Common myeloid progenitor, CD34-positive (primary cell): ENCODE measurements around the gene PORCN.
"Not testable (repeated sequence)": the region's sequence is repeated elsewhere in the genome, so short reads cannot be mapped to it uniquely, and the experiment has no call there.

ENCODE experiments used
- CTCF ChIA-PET: fragments of 350-600 bp; sonication (Branson Sonifier 250); formaldehyde crosslinking; loops from one replicate; lab custom pipeline; 2021; ENCODE audit warnings: antibody characterized with exemption; lab: Charles Lee
- POLR2A ChIA-PET: fragments of 350-600 bp; sonication (Branson Sonifier 250); formaldehyde crosslinking; loops from one replicate; lab custom pipeline; 2021; ENCODE audit warnings: antibody characterized with exemption; lab: Charles Lee
- DNase-seq, 3 donors: peaks; one replicate each; pipeline versions ENCODE4 v3.0.0 to v3.0.0-alpha.2; 2013
- H3K27ac ChIP-seq, 2 experiments: 1 replicate in 1 of 2; 2 replicates in 1 of 2; pipeline ENCODE4 v1.7.0; 2013; ENCODE audit warnings: inconsistent platforms in 2 of 2, low read length in 2 of 2, mild to moderate bottlenecking in 2 of 2, low read depth in 1 of 2, moderate library complexity in 1 of 2; ENCODE audit not compliant: severe bottlenecking in 2 of 2, insufficient read depth in 1 of 2, poor library complexity in 1 of 2
- H3K27me3 ChIP-seq, 5 experiments: replicated peaks in 2 of 5; 1 replicate in 3 of 5; 2 replicates in 2 of 5; pipeline versions ENCODE4 v1.6.1 to v1.7.0; 2013; ENCODE audit warnings: low read length in 4 of 5, mild to moderate bottlenecking in 2 of 5, moderate library complexity in 2 of 5, inconsistent platforms in 1 of 5; ENCODE audit not compliant: insufficient read depth in 5 of 5, control insufficient read depth in 4 of 5
- H3K36me3 ChIP-seq, 4 experiments: 1 replicate in 2 of 4; 2 replicates in 2 of 4; pipeline versions ENCODE4 v1.6.1 to v1.7.0; 2013; ENCODE audit warnings: low read length in 3 of 4, control low read depth in 1 of 4, mild to moderate bottlenecking in 1 of 4; ENCODE audit not compliant: control insufficient read depth in 4 of 4, insufficient read depth in 4 of 4
- H3K4me1 ChIP-seq, 4 experiments: 1 replicate in 3 of 4; 2 replicates in 1 of 4; pipeline versions ENCODE4 v1.6.1 to v1.7.1; 2013; ENCODE audit warnings: low read length in 3 of 4, mild to moderate bottlenecking in 3 of 4, control low read depth in 1 of 4, inconsistent platforms in 1 of 4, moderate library complexity in 1 of 4; ENCODE audit not compliant: control insufficient read depth in 4 of 4, insufficient read depth in 4 of 4; ENCODE audit errors: control extremely low read depth in 1 of 4
- H3K4me3 ChIP-seq, 7 experiments: 1 replicate in 4 of 7; 2 replicates in 3 of 7; pipeline versions ENCODE4 v1.5.1 to v1.7.0; 2013; ENCODE audit warnings: mild to moderate bottlenecking in 7 of 7, low read length in 6 of 7, moderate library complexity in 6 of 7, inconsistent platforms in 2 of 7, low read depth in 2 of 7, control low read depth in 1 of 7; ENCODE audit not compliant: insufficient read depth in 4 of 7, control insufficient read depth in 1 of 7; ENCODE audit errors: extremely low read depth in 1 of 7
- H3K9me3 ChIP-seq, 5 experiments: 1 replicate in 4 of 5; 2 replicates in 1 of 5; pipeline versions ENCODE4 v1.6.1 to v1.7.1; 2013; ENCODE audit warnings: low read length in 4 of 5, mild to moderate bottlenecking in 2 of 5, inconsistent platforms in 1 of 5, low read depth in 1 of 5, moderate library complexity in 1 of 5; ENCODE audit not compliant: control insufficient read depth in 4 of 5, insufficient read depth in 2 of 5; ENCODE audit errors: control extremely low read depth in 1 of 5
- WGBS: methylation state at CpG from one replicate; pipeline ENCODE4 v1.1.5; 2013; ENCODE audit not compliant: insufficient coverage; 5-methylcytosine and 5-hydroxymethylcytosine counted together

Gene PORCN

GRCh38 chrX:48541140-48541814 lies 32.5 kb downstream of the PORCN start:
- ChIA-PET CTCF (no interaction called here), POLR2A (interaction anchor here (0.6 kb wide), 2 partner anchors 9 to 11 kb away, joined by 4 read pairs; no protein-coding TSS in a partner anchor)
- Histone ChIP-seq H3K4me3 (no peak overlapping the region), H3K9me3 (no peaks in the 10 kb centered on the region), H3K4me1 (peaks cover 3 to 16% (median 5%) of the 10 kb centered on the region in 4 experiments), H3K27ac (no peak overlapping the region), H3K36me3 (peaks cover 2 to 12% (median 5%) of the 10 kb centered on the region in 4 experiments), H3K27me3 (no peaks in the 10 kb centered on the region)
- 100% methylated on average over 2 of the region's 10 CpGs for WGBS
- no peak for DNase-seq

- DNase-seq: no peak
- CTCF ChIA-PET: interaction anchor here (2.1 kb wide), 1 partner anchor 9 kb away, joined by 7 read pairs; the partner anchor contains the start of gene TBC1D25
- H3K27ac ChIP-seq: no peak overlapping the region
- H3K4me1 ChIP-seq: peaks cover 0 to 2% (median 0%) of the 10 kb centered on the region in 4 experiments
- 93% methylated on average over 3 of the region's 3 CpGs for WGBS
- peaks cover 6 to 16% (median 7%) of the 10 kb centered on the region in 4 experiments for H3K36me3 ChIP-seq
- no peak overlapping the region for H3K4me3 ChIP-seq
- no peaks in the 10 kb centered on the region for H3K27me3 ChIP-seq
- H3K9me3 ChIP-seq: no peaks in the 10 kb centered on the region
- POLR2A ChIA-PET: no interaction called here
Measured at GRCh38 chrX:48548871-48549270, 40.1 kb downstream of the PORCN start.

DNA sequence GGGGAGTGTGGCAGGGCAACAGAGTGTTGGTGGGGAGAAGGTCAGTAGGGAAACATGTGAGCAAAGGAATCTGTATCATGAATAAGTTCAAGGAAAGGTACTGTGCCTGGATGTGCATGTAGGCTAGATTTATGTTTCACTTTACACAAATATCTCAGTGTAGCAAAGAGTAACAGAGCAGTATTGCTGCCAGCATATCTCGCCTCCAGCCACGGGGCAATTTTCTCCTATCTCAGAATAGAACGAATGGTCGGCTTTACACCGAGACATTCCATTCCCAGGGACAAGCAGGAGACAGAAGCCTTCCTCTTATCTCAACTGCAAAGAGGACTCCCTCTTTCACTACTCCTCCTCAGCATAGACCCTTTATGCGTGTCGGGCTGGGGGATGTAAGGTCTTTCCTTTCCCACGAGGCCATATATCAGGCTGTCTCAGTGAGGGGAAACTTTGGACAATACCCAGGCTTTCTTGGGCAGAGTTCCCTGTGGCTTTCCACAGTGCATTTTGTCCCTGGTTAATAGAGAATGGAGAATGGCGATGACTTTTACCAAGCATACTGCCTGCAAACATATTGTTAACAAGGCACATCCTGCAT lies 47.0 kb downstream of the PORCN start:
- POLR2A ChIA-PET, CTCF ChIA-PET, DNase-seq, H3K4me3 ChIP-seq, H3K4me1 ChIP-seq, H3K9me3 ChIP-seq, H3K27me3 ChIP-seq, H3K27ac ChIP-seq: not testable (repeated sequence)
- H3K36me3 ChIP-seq: peaks cover 3 to 35% (median 19%) of the 10 kb centered on the region in 4 experiments
- 87% methylated on average over 8 of the region's 9 CpGs for WGBS

- no peaks in the 10 kb centered on the region for H3K9me3 ChIP-seq
- ChIA-PET POLR2A (no interaction called here), CTCF (no interaction called here)
- 89% methylated on average over 1 of the region's 4 CpGs for WGBS
- DNase-seq: no peak
- H3K27ac ChIP-seq: no peak overlapping the region
- H3K36me3 ChIP-seq: peaks cover 5 to 41% (median 25%) of the 10 kb centered on the region in 4 experiments
- H3K27me3 ChIP-seq: no peaks in the 10 kb centered on the region
- H3K4me3 ChIP-seq: no peak overlapping the region
- no peaks in the 10 kb centered on the region for H3K4me1 ChIP-seq
Measured at GRCh38 chrX:48558271-48558670, 49.5 kb downstream of the PORCN start.

GRCh38 chrX:48559636-48560035 lies 50.8 kb downstream of the PORCN start:
- ChIA-PET CTCF (no interaction called here), POLR2A (no interaction called here)
- Histone ChIP-seq H3K9me3 (no peaks in the 10 kb centered on the region), H3K36me3 (peaks cover 5 to 45% (median 25%) of the 10 kb centered on the region in 4 experiments), H3K27ac (no peak overlapping the region), H3K4me1 (no peaks in the 10 kb centered on the region), H3K4me3 (no peak overlapping the region), H3K27me3 (no peaks in the 10 kb centered on the region)
- no peak for DNase-seq
- WGBS: 95% methylated on average over 21 of the region's 24 CpGs

GRCh38 chrX:48560056-48560455 lies 51.3 kb downstream of the PORCN start:
- H3K27me3 ChIP-seq: no peaks in the 10 kb centered on the region
- no peaks in the 10 kb centered on the region for H3K4me1 ChIP-seq
- no peak overlapping the region for H3K4me3 ChIP-seq
- ChIA-PET CTCF (no interaction called here), POLR2A (no interaction called here)
- H3K36me3 ChIP-seq: peaks cover 5 to 42% (median 23%) of the 10 kb centered on the region in 4 experiments
- DNase-seq: no peak
- H3K27ac ChIP-seq: no peak overlapping the region
- 97% methylated on average over 14 of the region's 14 CpGs for WGBS
- H3K9me3 ChIP-seq: no peaks in the 10 kb centered on the region

- CTCF ChIA-PET: no interaction called here
- Histone ChIP-seq H3K4me1 (no peaks in the 10 kb centered on the region), H3K27me3 (no peaks in the 10 kb centered on the region), H3K9me3 (no peaks in the 10 kb centered on the region), H3K4me3 (no peak overlapping the region), H3K27ac (no peak overlapping the region), H3K36me3 (peaks cover 5 to 39% (median 21%) of the 10 kb centered on the region in 4 experiments)
- WGBS: 91% methylated on average over 12 of the region's 12 CpGs
- no peak for DNase-seq
- POLR2A ChIA-PET: no interaction called here
Measured at GRCh38 chrX:48560681-48561080, 51.9 kb downstream of the PORCN start.
